Fibroblast of lung (primary cell): ENCODE results near the gene CASP12. TPM values are rescaled to one million over a fixed set of nuclear protein-coding genes. Genes with fewer than 3 reads are reported as not detected.

Experiments used
- DNase-seq, 2 donors: peaks; one replicate each; pipeline versions ENCODE4 v3.0.0 to v3.0.0-alpha.2; 2010; ENCODE audit warnings: low read depth in 2 of 2
- H2AFZ ChIP-seq: 2 replicates; pipeline ENCODE4 v1.5.1; 2012; ENCODE audit warnings: low read length, control low read depth, inconsistent platforms
- H3K27ac ChIP-seq: 2 replicates; pipeline ENCODE4 v1.5.1; 2011; ENCODE audit warnings: low read length, control low read depth; ENCODE audit not compliant: insufficient read depth
- H3K27me3 ChIP-seq: 2 replicates; pipeline ENCODE4 v1.5.1; 2011; ENCODE audit warnings: mild to moderate bottlenecking, low read length; ENCODE audit not compliant: control insufficient read depth, insufficient read depth
- H3K36me3 ChIP-seq: 2 replicates; pipeline ENCODE4 v1.5.1; 2011; ENCODE audit warnings: low read length; ENCODE audit not compliant: control insufficient read depth, insufficient read depth
- H3K4me1 ChIP-seq: 2 replicates; pipeline ENCODE4 v1.5.1; 2011; ENCODE audit warnings: low read length; ENCODE audit not compliant: control insufficient read depth, insufficient read depth; ENCODE audit errors: extremely low read depth
- H3K4me2 ChIP-seq: 2 replicates; pipeline ENCODE4 v1.5.1; 2011; ENCODE audit warnings: low read length, control low read depth; ENCODE audit not compliant: insufficient read depth; ENCODE audit errors: extremely low read depth
- H3K4me3 ChIP-seq, 4 experiments: fragments of 200-600 bp in 1 of 4; sonication (generic) in 1 of 4; replicated peaks in 1 of 4; 2 replicates each; pipeline ENCODE4 v1.5.1; 2011 to 2016; ENCODE audit warnings: low read length in 4 of 4, low read depth in 3 of 4, mild to moderate bottlenecking in 3 of 4, control low read depth in 2 of 4, inconsistent platforms in 1 of 4, mixed read lengths in 1 of 4; ENCODE audit not compliant: insufficient read depth in 1 of 4; ENCODE audit errors: control extremely low read depth in 1 of 4
- H3K79me2 ChIP-seq: 2 replicates; pipeline ENCODE4 v1.5.1; 2012; ENCODE audit warnings: mild to moderate bottlenecking, low read length, inconsistent platforms; ENCODE audit not compliant: control insufficient read depth, insufficient read depth
- H3K9ac ChIP-seq: 2 replicates; pipeline ENCODE4 v1.5.1; 2011; ENCODE audit warnings: mild to moderate bottlenecking, low read length, control low read depth; ENCODE audit not compliant: insufficient read depth
- H3K9me3 ChIP-seq: 2 replicates; pipeline ENCODE4 v1.5.1; 2012; ENCODE audit warnings: low read depth, low read length; ENCODE audit not compliant: control insufficient read depth, insufficient read depth
- H4K20me1 ChIP-seq: 2 replicates; pipeline ENCODE4 v1.5.1; 2011; ENCODE audit warnings: low read length; ENCODE audit not compliant: control insufficient read depth, insufficient read depth; ENCODE audit errors: extremely low read depth
- EZH2 ChIP-seq: IDR thresholded peaks from 2 replicates; pipeline ENCODE4 v1.5.1; 2012; ENCODE audit warnings: low read length, control low read depth, mild to moderate bottlenecking; ENCODE audit errors: missing control alignments
- polyA plus RNA-seq, 2 donors: library from polyadenylated mRNA; depleted of rRNA in 1 of 2; stranded (reverse) in 1 of 2; unstranded in 1 of 2; fragments of >200 nt; gene quantifications; 2 replicates each; pipeline ENCODE4 v1.2.1, GENCODE V29; 2011 to 2012; ENCODE audit warnings: missing spikeins in 1 of 2
- total RNA-seq: library from RNA; depleted of rRNA; stranded (reverse); fragments of >200 nt; gene quantifications from 2 replicates; pipeline ENCODE4 v1.2.1, GENCODE V29; 2014
- TF ChIP-seq, protein P1 (sequence below), 2 donors: IDR thresholded peaks in 1 of 2; conservative IDR thresholded peaks in 1 of 2; 1 replicate in 1 of 2; 2 replicates in 1 of 2; pipeline ENCODE4 v1.5.1; 2011 to 2012; ENCODE audit warnings: low read length in 2 of 2, control low read depth in 1 of 2, inconsistent platforms in 1 of 2, low read depth in 1 of 2, mild to moderate bottlenecking in 1 of 2

CASP12 gene
- total and polyA plus RNA-seq, 2 donors (not counting 1 experiment from before 2014, with no cell fraction given) = 0.17 TPM; not detected in 1

DNA sequence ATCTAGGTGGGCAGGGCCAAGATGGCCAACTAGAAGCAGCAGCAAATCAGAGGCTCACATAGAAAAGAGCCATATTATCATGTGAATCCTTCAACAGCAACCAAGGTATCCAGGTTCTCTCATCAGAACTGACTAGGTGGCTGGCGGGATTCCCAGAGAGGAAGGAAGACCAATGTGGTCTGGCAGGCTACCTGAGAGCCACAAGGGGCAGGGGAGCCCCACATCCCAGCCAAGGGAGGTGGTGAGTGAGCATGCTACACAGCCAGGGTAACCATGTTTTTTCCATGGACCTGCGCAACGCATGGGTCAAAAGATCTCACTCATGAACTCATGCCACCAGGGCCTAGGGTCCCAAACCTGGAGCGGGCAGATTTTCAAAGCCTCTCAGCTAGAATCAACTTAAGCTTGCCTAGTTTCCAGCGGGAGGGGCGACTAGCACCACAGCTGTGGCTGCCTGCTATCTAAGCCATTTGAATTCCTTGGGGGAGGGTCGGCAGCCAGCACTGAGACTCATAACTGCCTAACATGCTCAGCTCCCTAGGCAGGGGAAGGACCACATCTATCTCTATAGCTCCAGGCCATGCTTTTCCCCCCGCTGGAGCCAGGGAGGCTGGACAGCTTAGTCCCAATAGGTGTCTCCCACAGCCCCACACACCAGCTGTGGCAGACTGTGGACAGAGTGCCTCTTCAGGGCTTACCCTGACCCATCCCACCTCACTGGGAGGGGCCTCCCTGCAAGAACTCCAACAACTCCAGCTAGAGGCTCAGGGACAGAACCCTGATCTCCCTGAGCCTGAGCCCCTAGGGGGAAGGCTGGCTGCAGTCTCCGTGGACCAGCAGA lies 28.7 kb upstream of the CASP12 start:
- peak in 1 of 2 donors; percentile 33 for DNase-seq
- H4K20me1 ChIP-seq = no peaks in the 10 kb centered on the region
- no peaks in the 10 kb centered on the region for H3K79me2 ChIP-seq
- no peaks in the 10 kb centered on the region for H3K36me3 ChIP-seq
- no peak overlapping the region for H3K9ac ChIP-seq
- H3K9me3 ChIP-seq = no peaks in the 10 kb centered on the region
- H2AFZ ChIP-seq = no peak overlapping the region
- no peak overlapping the region for H3K27ac ChIP-seq
- H3K4me3 ChIP-seq = no peak overlapping the region
- no peaks in the 10 kb centered on the region for H3K4me1 ChIP-seq
- TF ChIP-seq, protein P1, sequence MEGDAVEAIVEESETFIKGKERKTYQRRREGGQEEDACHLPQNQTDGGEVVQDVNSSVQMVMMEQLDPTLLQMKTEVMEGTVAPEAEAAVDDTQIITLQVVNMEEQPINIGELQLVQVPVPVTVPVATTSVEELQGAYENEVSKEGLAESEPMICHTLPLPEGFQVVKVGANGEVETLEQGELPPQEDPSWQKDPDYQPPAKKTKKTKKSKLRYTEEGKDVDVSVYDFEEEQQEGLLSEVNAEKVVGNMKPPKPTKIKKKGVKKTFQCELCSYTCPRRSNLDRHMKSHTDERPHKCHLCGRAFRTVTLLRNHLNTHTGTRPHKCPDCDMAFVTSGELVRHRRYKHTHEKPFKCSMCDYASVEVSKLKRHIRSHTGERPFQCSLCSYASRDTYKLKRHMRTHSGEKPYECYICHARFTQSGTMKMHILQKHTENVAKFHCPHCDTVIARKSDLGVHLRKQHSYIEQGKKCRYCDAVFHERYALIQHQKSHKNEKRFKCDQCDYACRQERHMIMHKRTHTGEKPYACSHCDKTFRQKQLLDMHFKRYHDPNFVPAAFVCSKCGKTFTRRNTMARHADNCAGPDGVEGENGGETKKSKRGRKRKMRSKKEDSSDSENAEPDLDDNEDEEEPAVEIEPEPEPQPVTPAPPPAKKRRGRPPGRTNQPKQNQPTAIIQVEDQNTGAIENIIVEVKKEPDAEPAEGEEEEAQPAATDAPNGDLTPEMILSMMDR (conservative IDR thresholded peaks at IDR 0.05 in 1 of 2, IDR thresholded peaks at IDR 0.05 in 1 of 2; ENCODE audit: low read depth in 1 of 2, low read length in 2 of 2) = no peak
- TF ChIP-seq EZH2 = no peak
- H3K4me2 ChIP-seq = no peak overlapping the region
- no peaks in the 10 kb centered on the region for H3K27me3 ChIP-seq

- no peak overlapping the region for H2AFZ ChIP-seq
- TF ChIP-seq, protein P1 (conservative IDR thresholded peaks at IDR 0.05 in 1 of 2, IDR thresholded peaks at IDR 0.05 in 1 of 2; ENCODE audit: low read depth in 1 of 2, low read length in 2 of 2) = no peak
- TF ChIP-seq EZH2 = no peak
- no peak for DNase-seq
- H3K36me3 ChIP-seq = no peaks in the 10 kb centered on the region
- H3K4me2 ChIP-seq = no peak overlapping the region
- no peak overlapping the region for H3K9ac ChIP-seq
- no peak overlapping the region for H3K4me3 ChIP-seq
- no peaks in the 10 kb centered on the region for H3K79me2 ChIP-seq
- H3K9me3 ChIP-seq = no peaks in the 10 kb centered on the region
- no peak overlapping the region for H3K27ac ChIP-seq
- no peaks in the 10 kb centered on the region for H3K27me3 ChIP-seq
- H4K20me1 ChIP-seq = no peaks in the 10 kb centered on the region
- no peaks in the 10 kb centered on the region for H3K4me1 ChIP-seq
These were observed 27.6 kb upstream of the CASP12 start for GRCh38 chr11:104925850-104926249.

DNA sequence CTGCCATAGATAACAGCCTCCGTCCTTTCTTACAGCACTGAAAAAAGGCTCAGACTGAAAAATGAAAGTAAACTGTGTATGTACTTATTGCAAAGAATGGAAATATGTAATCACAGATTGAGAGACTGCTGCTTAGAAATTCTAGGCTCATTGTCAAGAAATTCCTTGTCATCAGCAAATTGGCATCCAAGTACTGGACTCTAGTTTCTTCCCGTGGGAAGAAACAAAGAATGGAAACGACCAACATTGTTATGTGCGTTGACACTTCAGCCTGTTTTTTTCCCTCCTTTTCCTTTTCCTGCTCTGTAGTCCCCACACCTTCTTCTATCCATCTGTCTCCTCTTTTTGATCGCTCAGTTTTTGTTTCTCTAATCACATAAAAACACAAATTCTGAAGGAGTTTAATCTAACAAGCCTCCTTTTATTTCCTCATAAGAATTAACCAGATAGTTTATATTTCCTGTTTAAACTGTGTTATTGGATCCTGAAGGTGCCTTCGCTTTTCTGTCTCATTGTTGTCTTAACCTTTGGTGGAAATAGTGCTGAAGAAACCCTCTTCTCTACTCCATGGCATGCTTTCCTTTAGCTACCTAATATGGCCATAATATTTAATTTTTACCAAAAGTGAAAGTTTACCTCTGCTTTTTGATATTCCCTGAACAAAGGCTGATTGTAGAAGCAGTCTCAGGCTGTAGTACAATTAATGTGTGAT lies 20.0 kb upstream of the CASP12 start:
- DNase-seq = peak; percentile 86 to 93
- Histone ChIP-seq H3K27ac (peak overlapping the region; percentile 48), H3K9ac (peak overlapping the region; percentile 11)

More for the DNA sequence above, 20.0 kb upstream of the CASP12 start:
- H2AFZ ChIP-seq = peak overlapping the region; percentile 13
- no peaks in the 10 kb centered on the region for H4K20me1 ChIP-seq
- no peaks in the 10 kb centered on the region for H3K36me3 ChIP-seq
- H3K4me1 ChIP-seq = peaks cover 2% of the 10 kb centered on the region
- H3K4me3 ChIP-seq = peak overlapping the region; percentile 26 to 81 (median 46)
- H3K27me3 ChIP-seq = no peaks in the 10 kb centered on the region
- H3K79me2 ChIP-seq = no peaks in the 10 kb centered on the region
- no peaks in the 10 kb centered on the region for H3K9me3 ChIP-seq
- TF ChIP-seq EZH2 = no peak
- TF ChIP-seq, protein P1 (conservative IDR thresholded peaks at IDR 0.05 in 1 of 2, IDR thresholded peaks at IDR 0.05 in 1 of 2; ENCODE audit: low read depth in 1 of 2, low read length in 2 of 2) = no peak
- peak overlapping the region; percentile 49 for H3K4me2 ChIP-seq
